GM08714 (cell line): Measurements from ENCODE around the gene SPOP.
A peak's percentile ranks its signal among the peaks of the same experiment; 100 is the strongest.
"Not testable (repeated sequence)": the region's sequence is repeated elsewhere in the genome, so short reads cannot be mapped to it uniquely, and the experiment has no call there.

Source experiments
- H3K4me3 ChIP-seq: fragments of 200-500 bp; sonication (Bioruptor generic); 2 replicates; pipeline ENCODE4 v1.5.1; 2014; ENCODE audit warnings: mild to moderate bottlenecking, low read length, inconsistent platforms
- ZNF274 ChIP-seq: IDR thresholded peaks from 2 replicates; pipeline ENCODE4 v1.6.1; 2012; ENCODE audit warnings: mild to moderate bottlenecking, low read depth, low read length

SPOP gene

GRCh38 chr17:49575679-49576087, 102.2 kb downstream of the SPOP start, which contains the start of gene NXPH3:
NXPH3 (plus strand) TSS chr17:49575871; CDS start chr17:49576220, 349 bp downstream.
- H3K4me3 ChIP-seq: peak within 1 kb of the TSS; percentile 52
- TF ChIP-seq ZNF274: no peak

GRCh38 chr17:49574945-49575678, 102.8 kb downstream of the SPOP start:
- peak overlapping the region; percentile 5; the same call in 1 of the 2 replicates for H3K4me3 ChIP-seq
- no peak for TF ChIP-seq ZNF274

- no peak overlapping the region for H3K4me3 ChIP-seq
- TF ChIP-seq ZNF274: no peak
Observed at GRCh38 chr17:49574323-49574781, 103.5 kb downstream of the SPOP start.

- H3K4me3 ChIP-seq: no peak overlapping the region
- no peak for TF ChIP-seq ZNF274
Observed at GRCh38 chr17:49573510-49574322, 104.2 kb downstream of the SPOP start.

GRCh38 chr17:49572806-49573420, 105.0 kb downstream of the SPOP start:
- TF ChIP-seq ZNF274: no peak
- H3K4me3 ChIP-seq: no peak overlapping the region

GRCh38 chr17:49572226-49572625, 105.7 kb downstream of the SPOP start:
- TF ChIP-seq ZNF274: no peak
- H3K4me3 ChIP-seq: no peak overlapping the region

GRCh38 chr17:49571764-49572163, 106.1 kb downstream of the SPOP start:
- no peak overlapping the region for H3K4me3 ChIP-seq
- TF ChIP-seq ZNF274: no peak

GRCh38 chr17:49571283-49571682, 106.6 kb downstream of the SPOP start:
- H3K4me3 ChIP-seq: no peak overlapping the region
- no peak for TF ChIP-seq ZNF274

- no peak for TF ChIP-seq ZNF274
- H3K4me3 ChIP-seq: no peak overlapping the region
Observed at GRCh38 chr17:49570540-49571242, 107.2 kb downstream of the SPOP start.

- not testable (repeated sequence) for H3K4me3 ChIP-seq
Observed at GRCh38 chr17:49568695-49569047, 109.2 kb downstream of the SPOP start.

- peak overlapping the region; percentile 15; the same call in 1 of the 2 replicates for H3K4me3 ChIP-seq
- TF ChIP-seq ZNF274: no peak
Observed at GRCh38 chr17:49567871-49568694, 109.8 kb downstream of the SPOP start.

GRCh38 chr17:49567104-49567521, 110.8 kb downstream of the SPOP start:
- no peak overlapping the region for H3K4me3 ChIP-seq
- TF ChIP-seq ZNF274: no peak

GRCh38 chr17:49566668-49567071, 111.2 kb downstream of the SPOP start:
- no peak overlapping the region for H3K4me3 ChIP-seq
- TF ChIP-seq ZNF274: no peak
